Transverse colon (tissue), 4 donors: Measurements from ENCODE around the gene CCDC198. TPM values are rescaled to one million over a fixed set of nuclear protein-coding genes. Genes with fewer than 3 reads are reported as not detected.

Source experiments
- DNase-seq: peaks from one replicate; pipeline ENCODE4 v3.0.0-alpha.2; 2019
- H3K27ac ChIP-seq, 4 donors: fragments of 200-600 bp; sonication (generic); 2 replicates each; pipeline ENCODE4 v1.5.1; 2016 to 2018; ENCODE audit warnings: inconsistent platforms in 4 of 4
- H3K27me3 ChIP-seq: fragments of 200-600 bp; sonication (generic); 2 replicates; pipeline ENCODE4 v1.5.1; 2017; ENCODE audit warnings: inconsistent platforms
- H3K36me3 ChIP-seq, 4 donors: fragments of 200-600 bp; sonication (generic); 2 replicates each; pipeline ENCODE4 v1.5.1; 2017 to 2019; ENCODE audit warnings: inconsistent platforms in 4 of 4
- H3K4me1 ChIP-seq, 4 donors: fragments of 200-600 bp; sonication (generic); 2 replicates each; pipeline ENCODE4 v1.5.1; 2017 to 2020; ENCODE audit warnings: inconsistent platforms in 4 of 4
- H3K4me3 ChIP-seq, 4 donors: fragments of 200-600 bp; sonication (generic); 1 replicate in 1 of 4; 2 replicates in 3 of 4; pipeline versions ENCODE4 v1.5.1 to v1.6.1; 2017 to 2019; ENCODE audit warnings: inconsistent platforms in 4 of 4
- H3K9me3 ChIP-seq, 2 donors: fragments of 200-600 bp; sonication (generic); 2 replicates each; pipeline ENCODE4 v1.5.1; 2017 to 2019; ENCODE audit warnings: inconsistent platforms in 2 of 2
- EP300 ChIP-seq: sonication (generic); formaldehyde crosslinking; IDR thresholded peaks from one replicate; pipeline ENCODE4 v1.6.1; 2017; ENCODE audit warnings: antibody characterized with exemption, low read depth
- POLR2A ChIP-seq: fragments of 450-650 bp; IDR thresholded peaks from one replicate; pipeline ENCODE4 v1.6.1; 2016; ENCODE audit warnings: antibody characterized with exemption, mild to moderate bottlenecking, moderate library complexity
- POLR2AphosphoS5 ChIP-seq, 3 donors: sonication (generic); formaldehyde crosslinking; IDR thresholded peaks; one replicate each; pipeline ENCODE4 v1.6.1; 2016; ENCODE audit warnings: antibody characterized with exemption in 3 of 3
- WGBS, 2 donors: methylation state at CpG; one replicate each; pipeline ENCODE4 v1.1.5; 2018; ENCODE audit warnings: low coverage in 1 of 2; 5-methylcytosine and 5-hydroxymethylcytosine counted together
- in situ Hi-C, 4 donors: fragments of 200-750 bp; cut with MboI; loops; one replicate each; pipeline versions ENCODE4 v1.15.0 to v1.15.1; 2017; ENCODE audit warnings: low sequenced_read_pairs in 3 of 4, low pct_ligation_motif_present in 1 of 4, low pct_unique_long_range_greater_than_20kb in 1 of 4
- intact Hi-C: fragments of 100-400 bp; cut with DNase I; formaldehyde crosslinking; loops from one replicate; pipeline ENCODE4 v1.15.1; 2023; ENCODE audit warnings: low total_unique reads
- total RNA-seq, 4 donors: library from RNA; depleted of rRNA; stranded (reverse); fragments of >200 nt; gene quantifications; one replicate each; pipeline ENCODE4 v1.1.0, GENCODE V29; 2016
- TF ChIP-seq, protein P1 (sequence below), 5 experiments: fragments of 200-600 bp in 3 of 5; fragments of 450-650 bp in 2 of 5; sonication (generic) in 3 of 5; IDR thresholded peaks; 1 replicate in 2 of 5; 2 replicates in 3 of 5; pipeline ENCODE4 v1.5.1; 2016 to 2017; ENCODE audit warnings: antibody characterized with exemption in 5 of 5, inconsistent platforms in 3 of 5, mild to moderate bottlenecking in 2 of 5, moderate library complexity in 1 of 5

CCDC198 gene
- total RNA-seq, 4 donors from 2014 or later = not detected

DNA sequence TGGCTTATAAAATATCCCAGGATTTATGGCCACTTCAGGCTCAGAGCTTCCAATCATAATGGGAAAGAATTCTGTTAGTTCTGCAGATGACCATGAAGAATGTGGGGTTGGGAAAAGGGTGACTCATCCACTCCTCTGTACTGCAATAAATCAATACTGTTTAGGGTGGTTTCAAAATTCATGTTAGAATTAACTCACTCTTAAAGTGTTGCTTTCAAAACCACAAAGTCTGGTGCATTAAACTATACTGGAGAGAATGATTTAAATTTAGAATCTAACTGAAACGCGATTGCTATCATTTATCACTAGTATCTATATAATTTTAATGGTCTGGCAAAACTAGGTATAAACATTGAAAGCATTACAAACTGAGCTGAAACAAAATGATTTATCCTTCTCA lies 798 bp downstream of the CCDC198 start:
- no peak overlapping the region for H3K27ac ChIP-seq
- 21 to 41% methylated on average over 2 of the region's 2 CpGs for WGBS, 2 donors
- H3K4me3 ChIP-seq = no peak overlapping the region
- no peaks in the 10 kb centered on the region for H3K9me3 ChIP-seq
- DNase-seq = no peak
- TF ChIP-seq POLR2A = no peak
- no peak for TF ChIP-seq EP300
- H3K27me3 ChIP-seq = no peaks in the 10 kb centered on the region
- intact Hi-C loops (no loop called here), in situ Hi-C loops (loop anchor here in 1 of 4 donors (25.0 kb wide), 1 partner anchor 569 kb away; no protein-coding TSS in a partner anchor)
- H3K36me3 ChIP-seq = no peaks in the 10 kb centered on the region
- no peaks in the 10 kb centered on the region for H3K4me1 ChIP-seq

DNA sequence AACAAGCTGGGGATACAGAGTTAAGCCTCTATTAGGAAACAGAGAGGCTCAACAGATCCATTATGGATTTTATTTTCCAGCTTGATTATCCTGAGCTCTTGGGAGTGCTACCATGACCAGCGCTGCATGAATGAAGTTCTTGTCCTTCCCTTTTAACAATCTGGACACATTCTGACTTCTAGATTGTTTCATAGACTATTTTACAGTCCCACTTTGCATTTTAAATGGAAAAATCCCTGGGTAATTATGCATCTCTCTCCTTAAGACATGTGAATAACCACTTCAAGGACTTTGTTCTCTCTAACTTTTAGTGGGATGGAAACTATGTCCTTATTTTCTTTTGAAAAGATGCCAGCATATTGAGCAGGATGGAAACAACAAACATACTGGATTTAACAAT lies 2.0 kb downstream of the CCDC198 start:
- Histone ChIP-seq H3K9me3 (no peaks in the 10 kb centered on the region), H3K4me3 (no peak overlapping the region), H3K27ac (no peak overlapping the region), H3K36me3 (no peaks in the 10 kb centered on the region), H3K27me3 (no peaks in the 10 kb centered on the region), H3K4me1 (no peaks in the 10 kb centered on the region)
- intact Hi-C loops (no loop called here), in situ Hi-C loops (loop anchor here in 1 of 4 donors (25.0 kb wide), 1 partner anchor 571 kb away; no protein-coding TSS in a partner anchor)
- DNase-seq = no peak
- WGBS, 2 donors = 87% methylated on average over 1 of the region's 1 CpG; no CpG with 5 or more reads in 1 of the 2 donors
- TF ChIP-seq POLR2A (no peak), POLR2AphosphoS5 (IDR thresholded peaks at IDR 0.05) (no peak), EP300 (no peak)
- TF ChIP-seq, protein P1, sequence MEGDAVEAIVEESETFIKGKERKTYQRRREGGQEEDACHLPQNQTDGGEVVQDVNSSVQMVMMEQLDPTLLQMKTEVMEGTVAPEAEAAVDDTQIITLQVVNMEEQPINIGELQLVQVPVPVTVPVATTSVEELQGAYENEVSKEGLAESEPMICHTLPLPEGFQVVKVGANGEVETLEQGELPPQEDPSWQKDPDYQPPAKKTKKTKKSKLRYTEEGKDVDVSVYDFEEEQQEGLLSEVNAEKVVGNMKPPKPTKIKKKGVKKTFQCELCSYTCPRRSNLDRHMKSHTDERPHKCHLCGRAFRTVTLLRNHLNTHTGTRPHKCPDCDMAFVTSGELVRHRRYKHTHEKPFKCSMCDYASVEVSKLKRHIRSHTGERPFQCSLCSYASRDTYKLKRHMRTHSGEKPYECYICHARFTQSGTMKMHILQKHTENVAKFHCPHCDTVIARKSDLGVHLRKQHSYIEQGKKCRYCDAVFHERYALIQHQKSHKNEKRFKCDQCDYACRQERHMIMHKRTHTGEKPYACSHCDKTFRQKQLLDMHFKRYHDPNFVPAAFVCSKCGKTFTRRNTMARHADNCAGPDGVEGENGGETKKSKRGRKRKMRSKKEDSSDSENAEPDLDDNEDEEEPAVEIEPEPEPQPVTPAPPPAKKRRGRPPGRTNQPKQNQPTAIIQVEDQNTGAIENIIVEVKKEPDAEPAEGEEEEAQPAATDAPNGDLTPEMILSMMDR (IDR thresholded peaks at IDR 0.05) = no peak

DNA sequence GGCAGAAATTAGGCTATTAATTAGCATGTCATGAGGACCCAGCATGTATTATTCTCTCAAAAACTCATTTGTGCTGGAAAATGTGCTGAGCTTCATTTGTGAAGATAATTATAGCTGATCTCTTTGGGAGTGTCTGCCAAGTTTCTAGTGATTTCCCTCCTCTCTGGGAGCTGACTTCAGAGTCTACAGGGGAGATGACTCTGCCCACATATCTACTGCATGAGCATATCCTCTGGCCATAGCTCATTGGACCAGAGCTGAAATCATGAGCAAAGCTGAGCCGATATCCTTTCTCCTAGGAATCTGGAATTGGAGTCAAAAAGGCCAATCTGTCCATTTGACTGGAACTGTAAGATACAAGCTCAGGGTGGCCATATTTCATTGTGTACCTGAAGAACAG lies 5.9 kb downstream of the CCDC198 start:
- Histone ChIP-seq H3K9me3 (no peaks in the 10 kb centered on the region), H3K27me3 (no peaks in the 10 kb centered on the region), H3K36me3 (no peaks in the 10 kb centered on the region), H3K27ac (no peak overlapping the region), H3K4me3 (no peak overlapping the region), H3K4me1 (no peaks in the 10 kb centered on the region)
- 66% methylated on average over 1 of the region's 1 CpG; no CpG with 5 or more reads in 1 of the 2 donors for WGBS, 2 donors
- intact Hi-C loops (loop anchor here (10.0 kb wide), 1 partner anchor 587 kb away; no protein-coding TSS in a partner anchor), in situ Hi-C loops (loop anchor here (10.0 to 25.0 kb wide), 2 partner anchors 575 to 577 kb away; no protein-coding TSS in a partner anchor)
- no peak for DNase-seq
- TF ChIP-seq, protein P1 (IDR thresholded peaks at IDR 0.05) = no peak
- no peak for TF ChIP-seq EP300
- no peak for TF ChIP-seq POLR2AphosphoS5 (IDR thresholded peaks at IDR 0.05)
- TF ChIP-seq POLR2A = no peak

DNA sequence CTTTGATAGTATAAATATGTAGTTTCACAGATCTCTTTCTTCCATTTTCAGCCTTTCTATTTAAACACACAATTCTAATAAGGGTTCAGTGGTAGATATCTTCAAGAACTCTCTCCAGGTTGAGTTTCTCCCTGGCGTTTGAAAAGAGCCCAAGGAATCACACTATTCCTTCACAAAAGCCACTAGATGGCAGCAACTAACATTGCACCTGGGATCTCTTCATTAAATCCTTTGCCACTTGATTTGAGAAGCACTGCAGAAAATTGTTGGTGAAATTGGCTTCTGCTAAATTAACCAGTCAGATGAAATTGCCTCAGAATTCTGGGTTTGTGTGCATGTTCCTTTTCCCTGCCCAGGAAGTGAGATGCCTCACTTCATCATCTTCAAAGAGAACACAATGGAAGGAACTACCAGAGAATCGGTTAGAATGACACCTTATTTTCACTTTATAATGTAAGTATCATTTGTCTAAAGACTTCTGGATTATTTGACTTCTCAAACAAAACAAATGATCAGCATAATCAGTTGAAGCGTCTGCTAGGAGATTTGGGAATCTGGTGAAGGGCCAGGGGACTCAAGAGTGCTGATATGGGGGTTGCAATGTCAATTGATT lies 6.8 kb downstream of the CCDC198 start:
- intact Hi-C loops = loop anchor here (10.0 kb wide), 1 partner anchor 588 kb away; no protein-coding TSS in a partner anchor
- 19 to 42% methylated on average over 2 to 3 of the region's 3 CpGs for WGBS, 2 donors
- DNase-seq = no peak

More for the DNA sequence above, 6.8 kb downstream of the CCDC198 start:
- in situ Hi-C loops = loop anchor here (10.0 to 25.0 kb wide), 2 partner anchors 575 to 578 kb away; no protein-coding TSS in a partner anchor
- Histone ChIP-seq H3K27ac (no peak overlapping the region), H3K36me3 (no peaks in the 10 kb centered on the region), H3K27me3 (no peaks in the 10 kb centered on the region), H3K9me3 (no peaks in the 10 kb centered on the region), H3K4me1 (no peaks in the 10 kb centered on the region), H3K4me3 (no peak overlapping the region)
- no peak for TF ChIP-seq POLR2A
- TF ChIP-seq EP300 = no peak
- TF ChIP-seq POLR2AphosphoS5 (IDR thresholded peaks at IDR 0.05) = no peak
- TF ChIP-seq, protein P1 (IDR thresholded peaks at IDR 0.05) = peak; percentile 24 to 51 (median 39)
